ENCODE results near the gene MDK.
A peak's percentile ranks its signal among the peaks of the same experiment; 100 is the strongest.

The MDK gene

GRCh38 chr11:46383974-46384701 is 2.7 kb downstream of the MDK start:
- no peak for DNase-seq

DNA sequence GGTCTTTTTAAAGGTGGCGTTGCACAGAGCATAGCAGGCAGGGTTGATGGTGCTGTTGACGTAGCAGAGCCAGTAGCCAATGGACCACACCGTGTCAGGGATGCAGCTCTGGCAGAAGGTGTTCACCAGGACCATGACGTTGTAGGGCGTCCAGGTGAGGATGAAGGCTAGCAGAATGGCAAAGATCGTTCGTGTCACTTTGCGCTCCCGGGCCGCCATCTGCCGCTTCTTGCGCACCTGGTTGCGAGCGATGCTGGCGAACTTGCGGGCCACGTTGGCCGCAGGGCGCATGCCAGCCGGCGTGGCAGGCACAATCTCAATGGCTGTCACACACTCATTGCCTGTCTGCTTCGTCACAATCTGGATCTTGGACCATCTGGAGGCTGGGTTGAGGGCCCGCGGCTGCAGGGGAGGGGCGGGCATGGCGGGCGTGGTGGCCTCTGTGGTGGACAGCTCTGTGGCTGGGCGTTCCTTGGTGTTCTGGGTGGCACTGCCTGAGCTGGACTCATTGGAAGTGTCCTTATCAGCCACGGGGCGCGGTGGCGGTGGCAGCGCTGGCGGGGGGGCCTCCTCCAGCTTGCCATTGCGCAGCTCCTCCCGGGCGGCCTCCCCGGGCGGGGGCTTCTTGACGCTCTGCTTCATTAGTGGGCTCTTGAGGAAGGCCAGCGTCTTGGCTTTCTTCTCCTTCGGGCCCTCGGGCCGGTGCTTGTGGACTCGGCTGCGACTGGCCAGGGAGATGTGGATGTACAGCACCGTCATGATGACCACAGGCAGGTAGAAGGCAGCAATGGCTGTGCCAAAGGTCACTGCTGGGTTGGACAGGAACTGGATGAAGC is 3.9 kb downstream of the MDK start:
- no peak for DNase-seq

DNA sequence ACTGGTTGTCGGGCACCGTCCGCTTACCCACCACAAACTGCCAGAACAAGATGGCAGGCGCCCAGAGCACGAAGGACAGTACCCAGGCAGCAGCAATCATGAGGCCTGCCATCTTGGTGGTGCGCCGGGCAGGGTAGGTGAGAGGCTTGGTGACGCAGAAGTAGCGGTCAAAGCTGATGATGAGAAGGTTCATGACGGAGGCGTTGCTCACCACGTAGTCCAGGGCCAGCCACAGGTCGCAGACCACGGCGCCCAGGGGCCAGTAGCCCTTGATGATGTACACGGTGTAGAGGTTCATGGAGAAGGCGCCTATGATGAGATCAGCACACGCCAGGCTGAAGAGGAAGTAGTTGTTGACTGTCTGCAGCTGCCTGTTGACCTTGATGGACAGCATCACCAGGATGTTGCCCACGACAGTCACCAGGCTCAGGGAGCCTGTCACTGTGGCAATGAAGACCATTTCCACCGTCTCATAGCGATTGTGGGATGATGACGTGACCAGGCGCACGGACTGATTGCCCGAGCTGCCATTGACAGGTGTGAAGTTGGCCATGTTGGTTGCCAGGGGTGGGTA is 4.6 kb downstream of the MDK start:
- no peak for DNase-seq

DNA sequence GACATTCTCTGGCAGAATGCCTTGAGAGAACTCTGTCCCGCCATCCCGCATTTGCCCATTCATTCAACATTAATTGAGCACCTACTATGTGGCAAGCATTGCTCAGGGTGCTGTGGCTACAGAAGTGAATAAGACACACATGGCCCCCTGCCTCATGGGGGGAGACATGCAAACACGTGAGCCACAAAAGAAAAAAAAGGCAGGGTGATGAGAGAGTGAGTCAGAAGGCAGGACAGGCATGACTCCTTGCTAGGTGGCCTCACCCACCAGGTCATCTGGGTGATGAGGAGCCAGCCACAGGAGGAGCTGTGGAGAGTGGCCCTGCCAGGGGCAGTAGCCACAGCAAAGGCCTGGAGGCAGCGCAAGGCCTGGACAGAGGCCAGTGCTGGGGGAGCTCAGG is 5.2 kb downstream of the MDK start:
- DNase-seq: no peak

DNA sequence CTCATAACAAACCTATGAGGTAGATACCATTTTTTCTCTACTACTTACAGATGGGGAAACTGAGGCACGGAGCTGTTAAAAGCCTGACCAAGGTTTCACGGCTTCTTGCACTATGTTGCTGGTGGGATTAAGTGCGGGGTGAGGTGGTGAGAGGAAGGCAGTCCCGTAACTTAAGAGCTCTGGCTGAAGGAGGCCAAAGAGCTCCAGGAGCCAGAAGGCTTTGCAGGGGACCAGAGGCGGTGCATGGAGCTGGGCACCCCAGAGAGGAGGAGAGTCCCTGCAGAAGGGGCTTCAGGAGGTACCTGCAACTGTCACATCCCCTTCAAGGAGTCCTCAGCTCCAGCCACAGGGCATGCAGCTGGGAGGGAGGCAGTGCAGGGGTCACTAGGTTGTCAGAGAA is 6.0 kb downstream of the MDK start:
- DNase-seq: no peak

DNA sequence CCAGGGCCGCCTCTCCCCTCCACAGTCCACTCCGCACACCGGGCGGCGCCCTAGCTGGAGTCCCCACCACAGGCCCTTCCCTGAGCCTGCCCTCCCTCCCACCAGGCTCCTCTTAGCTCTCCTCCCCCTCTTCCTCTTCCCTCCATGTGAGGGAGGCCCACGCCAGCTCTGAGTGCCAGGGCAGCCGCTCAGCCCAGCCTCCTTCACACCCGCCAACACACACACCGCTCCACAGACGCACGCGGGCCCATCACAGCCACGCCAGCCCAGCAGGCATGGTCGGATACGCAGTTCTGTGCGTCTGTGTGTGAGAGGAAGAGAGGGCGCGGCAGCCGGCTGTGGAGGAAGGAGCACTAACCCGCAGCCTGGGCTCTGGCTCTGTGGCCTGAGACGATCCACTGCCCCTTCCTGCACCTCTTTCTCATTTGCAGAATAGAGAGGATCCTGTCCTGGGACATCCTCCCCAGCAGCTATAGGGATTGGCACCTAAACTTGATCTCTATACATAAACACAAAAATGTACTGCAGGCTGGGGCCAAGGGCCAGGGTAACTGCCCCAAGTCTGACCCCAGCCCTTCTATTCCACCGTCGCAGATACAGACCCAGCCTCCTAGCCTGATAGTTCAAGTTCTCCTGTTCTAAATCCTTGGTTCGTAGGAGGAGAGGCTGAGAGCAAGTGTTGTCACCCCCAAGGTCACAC is 6.6 kb downstream of the MDK start:
- DNase-seq: no peak

GRCh38 chr11:46388619-46389449 is 7.4 kb downstream of the MDK start:
- no peak for DNase-seq

GRCh38 chr11:46389450-46390330 is 8.2 kb downstream of the MDK start:
- peak; percentile 60 for DNase-seq

DNA sequence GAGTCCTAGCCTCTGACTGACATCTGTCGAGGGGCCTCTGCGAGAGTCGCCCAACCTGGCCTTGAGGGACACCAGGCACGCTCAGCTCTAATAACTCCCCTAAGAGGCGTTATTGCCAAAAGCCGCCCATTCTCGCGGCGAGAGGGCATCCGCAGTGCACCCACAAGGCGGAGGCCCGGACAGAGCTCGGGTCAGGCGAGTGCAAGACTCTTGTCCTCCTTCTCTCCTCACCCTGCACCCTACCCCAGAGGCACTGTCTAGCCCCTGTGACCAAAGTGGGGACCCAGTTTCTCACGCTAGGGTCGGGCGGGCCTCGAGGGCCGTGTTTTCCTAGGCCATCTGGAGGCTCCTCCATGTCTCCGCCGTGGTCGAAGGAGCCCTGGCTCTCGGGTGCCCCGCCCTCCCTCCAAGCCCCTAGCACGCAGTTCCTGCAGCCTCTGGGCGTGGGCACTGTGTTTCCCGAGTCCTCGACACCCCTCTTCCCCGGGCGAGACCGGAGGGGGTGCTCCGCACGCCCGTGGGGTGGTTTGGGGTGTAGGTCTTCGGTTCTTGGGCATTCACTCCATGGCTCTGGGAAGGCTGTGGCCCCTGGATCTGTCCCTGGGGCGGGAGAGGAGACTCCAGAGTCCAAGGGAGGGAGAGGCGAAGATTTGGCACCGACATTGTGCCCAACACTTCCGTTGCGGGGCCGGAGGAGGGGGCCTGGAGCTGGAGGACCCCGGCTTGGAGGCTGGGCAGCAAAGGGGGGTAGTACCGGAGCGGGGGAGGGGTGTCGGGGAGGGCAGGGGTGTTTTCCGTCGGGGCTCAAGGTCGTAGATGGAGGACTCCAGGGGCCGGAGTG is 9.1 kb downstream of the MDK start:
- no peak for DNase-seq

DNA sequence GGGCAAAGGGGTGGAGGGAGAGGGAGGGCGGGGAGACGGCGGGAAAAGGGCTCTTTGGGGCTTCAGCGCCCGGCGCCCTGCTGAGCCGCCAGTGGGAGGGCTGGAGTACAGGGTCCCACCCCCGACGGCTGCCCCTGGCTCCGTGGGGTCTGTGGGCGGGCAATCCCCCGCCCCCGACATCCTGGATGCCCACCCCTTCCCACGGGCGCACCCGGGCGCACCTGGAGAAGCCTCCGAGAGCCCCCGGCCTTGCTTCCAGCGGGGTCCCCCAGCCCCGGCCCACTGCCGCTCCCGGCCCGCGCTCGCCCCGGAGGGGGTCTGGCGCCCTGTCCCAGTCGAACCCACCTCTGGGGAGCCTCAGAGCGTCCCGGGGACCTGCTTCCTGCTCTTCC is 9.7 kb downstream of the MDK start:
- DNase-seq: no peak

DNA sequence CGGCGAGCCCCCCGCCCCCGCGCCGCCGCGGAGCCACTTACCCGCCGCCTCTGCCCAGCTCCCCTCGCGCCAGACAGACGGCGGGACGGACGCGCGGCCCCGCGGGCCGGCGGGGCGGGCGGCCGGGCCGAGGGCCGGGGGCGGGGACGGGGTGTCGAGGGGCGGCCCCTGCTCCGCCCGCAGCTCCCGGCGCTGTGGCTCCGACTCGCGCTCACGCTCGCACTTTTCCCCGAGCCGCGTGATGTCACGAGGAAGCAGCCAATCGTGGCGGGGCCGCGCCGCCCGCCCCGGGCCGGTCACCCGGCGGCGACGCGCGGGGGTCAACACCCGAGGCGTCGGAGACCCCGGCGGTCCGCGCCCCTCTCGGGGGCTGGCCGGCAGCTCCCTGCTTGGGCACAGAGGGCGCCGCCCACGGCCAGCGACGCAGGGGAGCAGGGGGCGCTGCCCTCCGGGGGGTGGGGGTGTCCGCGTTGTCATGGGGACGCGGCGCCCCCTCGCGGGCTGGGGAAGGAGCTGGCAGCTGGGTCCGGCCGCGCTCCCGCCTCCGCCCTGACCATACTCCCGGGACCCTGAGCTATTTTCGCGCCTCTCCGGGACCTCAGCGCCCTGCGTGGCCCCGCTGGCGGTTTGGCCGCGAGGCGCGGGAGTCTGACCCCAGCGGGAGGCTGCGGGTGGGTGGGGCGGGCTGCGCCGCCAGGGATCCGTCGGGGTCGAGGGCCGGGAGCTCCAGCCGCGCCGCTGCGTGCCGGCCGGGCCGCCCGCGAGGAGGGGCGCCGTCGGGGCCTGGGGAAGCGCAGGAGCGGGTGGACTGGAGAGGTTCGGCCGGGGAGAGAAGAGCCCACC is 10.3 kb downstream of the MDK start, which contains the start of gene CHRM4:
Gene CHRM4, minus strand, starts transcription at position 199 of the 843 bp plus-strand sequence. CDS start 5,219 bp downstream, outside the sequence.
- DNase-seq: peak; percentile 67

DNA sequence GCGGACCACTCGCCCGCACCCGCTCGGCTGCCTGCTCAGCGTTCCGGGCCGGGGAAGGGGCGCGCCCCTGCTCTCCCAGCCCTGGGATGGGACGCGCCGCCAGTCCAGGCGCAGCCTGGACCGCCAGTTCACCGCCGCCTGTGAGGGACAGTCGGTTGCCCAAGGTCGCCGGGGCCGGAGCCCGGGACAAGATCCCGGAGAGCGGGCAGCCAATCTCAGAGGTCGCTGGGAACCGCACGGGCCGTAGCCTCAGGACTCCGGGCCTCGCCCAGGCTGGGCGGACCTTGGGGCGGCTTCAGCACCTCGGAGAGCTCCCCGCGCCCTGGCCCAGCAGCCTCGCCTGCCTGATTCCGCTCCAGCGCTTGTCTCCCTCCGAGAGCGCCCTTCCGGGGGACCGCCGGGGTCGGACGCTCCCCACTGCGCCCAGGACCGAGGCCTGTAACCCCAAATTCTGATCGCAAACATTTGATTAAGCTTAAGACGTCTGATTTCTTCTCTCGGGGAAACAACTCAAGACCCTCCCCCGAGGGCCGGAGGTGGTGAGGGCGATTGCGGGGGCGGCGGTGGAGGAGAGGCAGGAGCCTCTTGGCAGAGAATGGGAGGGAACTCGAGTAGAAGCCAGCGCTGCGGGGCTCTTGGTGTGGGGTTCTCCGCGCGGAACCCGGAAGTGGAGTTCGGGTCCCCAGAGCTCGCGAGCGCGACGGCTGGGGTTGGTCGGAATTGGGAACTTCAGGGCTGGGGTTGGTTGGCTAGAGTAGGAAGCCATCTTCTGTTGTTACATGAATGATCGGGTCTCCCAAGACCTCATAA is 11.2 kb downstream of the MDK start:
- DNase-seq: no peak

GRCh38 chr11:46393231-46393616 is 11.8 kb downstream of the MDK start:
- DNase-seq: no peak

GRCh38 chr11:46393759-46394158 is 12.3 kb downstream of the MDK start:
- DNase-seq: no peak

DNA sequence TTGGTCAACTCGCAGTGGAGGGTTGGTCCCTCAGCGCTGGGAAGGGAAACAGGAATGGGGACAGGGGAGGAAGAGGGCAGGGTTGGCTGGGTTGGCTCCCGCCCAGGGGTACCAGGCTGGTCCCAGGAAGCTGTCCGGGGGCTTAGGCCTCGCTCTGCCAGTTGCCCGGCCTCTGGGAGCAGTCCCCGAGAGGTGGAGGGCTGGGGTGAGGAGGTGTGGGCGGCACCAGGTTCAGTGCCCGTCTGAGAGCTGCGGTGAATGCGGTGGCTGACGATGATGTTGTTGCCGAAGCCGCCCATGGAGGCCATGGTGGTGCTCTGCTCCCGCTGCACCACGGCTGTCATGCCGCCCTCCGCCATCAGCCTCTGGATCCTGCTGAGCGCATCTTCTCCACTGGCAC is 16.1 kb downstream of the MDK start:
- no peak for DNase-seq

- no peak for DNase-seq
Observed at GRCh38 chr11:46402957-46403902, 21.8 kb downstream of the MDK start.

DNA sequence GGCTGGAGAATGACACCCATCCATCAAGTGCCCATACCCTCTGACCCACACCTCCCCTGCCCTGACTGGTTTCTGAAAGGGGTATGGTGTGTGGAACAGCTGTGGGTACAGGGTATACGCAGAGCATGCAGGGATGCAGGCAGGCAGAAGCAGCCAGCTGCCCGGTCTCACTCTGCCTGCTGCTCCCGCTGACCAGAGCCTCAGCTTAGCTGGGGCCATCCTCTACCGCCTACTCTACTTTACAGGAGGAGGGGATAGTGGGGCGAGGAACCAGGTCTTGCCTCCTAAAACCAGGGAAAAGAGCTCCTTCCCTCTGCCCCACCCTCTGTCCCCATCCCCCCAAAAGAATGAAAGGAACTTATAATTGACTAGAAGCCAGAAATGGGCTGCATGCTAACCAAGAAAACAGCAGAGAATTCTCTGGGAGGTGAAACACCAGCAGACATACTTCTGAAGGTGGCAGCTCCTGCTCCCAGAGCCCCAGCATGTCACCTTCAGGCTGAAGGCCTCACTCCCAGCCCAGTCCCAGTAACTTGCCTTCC is 23.1 kb downstream of the MDK start:
- no peak for DNase-seq

Data from NCI-H526 treated with DMSO at 0.1 percent for 48 hours (cell line).